GM12878 (cell line): ENCODE results near the gene ASIC1. TPM values are rescaled to one million over a fixed set of nuclear protein-coding genes. Genes with fewer than 3 reads are reported as not detected.

Experiments used
- ATAC-seq: fragments of 200-7000 bp; cut with Tn5 transposase; 3 replicates; pipeline ENCODE4 v1.9.1; 2020; ENCODE audit warnings: mild to moderate bottlenecking, moderate library complexity
- BruUV-seq: library from RNA; stranded (reverse); fragments of 400-500 nt; replicated peaks from 2 replicates; lab custom pipeline; 2021; lab: Mats Ljungman, UMichigan
- CTCF ChIA-PET: fragments of 300-600 bp; sonication (Branson Sonifier 250); formaldehyde crosslinking; extraction: SDS; loops from one replicate; lab custom pipeline; 2021; ENCODE audit warnings: inconsistent platforms; lab: Yijun Ruan, JAX
- POLR2A ChIA-PET: fragments of 350-600 bp; formaldehyde crosslinking; extraction: SDS; loops from one replicate; lab custom pipeline; 2021; ENCODE audit warnings: inconsistent platforms; lab: Charles Lee
- RAD21 ChIA-PET: fragments of 300-600 bp; sonication (Branson Sonifier 250); formaldehyde crosslinking; loops from one replicate; lab custom pipeline; 2023; ENCODE audit warnings: antibody characterized with exemption; ENCODE audit not compliant: unreplicated experiment; lab: Charles Lee
- SMC1A ChIA-PET: fragments of 300-600 bp; sonication (Branson Sonifier 250); formaldehyde crosslinking; loops from one replicate; lab custom pipeline; 2023; ENCODE audit not compliant: unreplicated experiment, uncharacterized antibody; lab: Charles Lee
- DNase-seq: peaks from one replicate; pipeline ENCODE4 v3.0.0-alpha.2; 2011; ENCODE audit warnings: low read depth, low spot score
- FAIRE-seq: peaks from 3 replicates; lab custom pipeline; 2011; peaks lifted over from hg19 to GRCh38; lab: Jason Lieb, UNC
- H2AFZ ChIP-seq: 2 replicates; pipeline ENCODE4 v1.6.0; 2011; ENCODE audit warnings: low read depth, low read length, control low read depth; ENCODE audit not compliant: control insufficient read depth
- H3K27ac ChIP-seq: 2 replicates; pipeline ENCODE4 v1.5.1; 2011; ENCODE audit warnings: control low read depth; ENCODE audit not compliant: control insufficient read depth, insufficient read depth
- H3K27me3 ChIP-seq, 2 experiments: replicated peaks in 1 of 2; 2 replicates each; pipeline versions ENCODE4 v1.6.0 to v1.6.1; 2011; ENCODE audit warnings: low read length in 1 of 2; ENCODE audit not compliant: control insufficient read depth in 2 of 2, insufficient read depth in 2 of 2
- H3K36me3 ChIP-seq, 2 experiments: 2 replicates each; pipeline ENCODE4 v1.5.1; 2011; ENCODE audit warnings: low read length in 1 of 2; ENCODE audit not compliant: control insufficient read depth in 2 of 2, insufficient read depth in 2 of 2
- H3K4me1 ChIP-seq: 2 replicates; pipeline ENCODE4 v1.6.1; 2011; ENCODE audit warnings: mild to moderate bottlenecking, low read length, moderate library complexity, mixed read lengths; ENCODE audit not compliant: control insufficient read depth, insufficient read depth
- H3K4me2 ChIP-seq: 2 replicates; pipeline ENCODE4 v1.6.0; 2011; ENCODE audit warnings: control low read depth; ENCODE audit not compliant: control insufficient read depth, insufficient read depth
- H3K4me3 ChIP-seq: fragments of 200-600 bp; sonication (generic); 2 replicates; pipeline ENCODE4 v1.5.1; 2016
- H3K79me2 ChIP-seq: 2 replicates; pipeline ENCODE4 v1.6.0; 2011; ENCODE audit warnings: low read length; ENCODE audit not compliant: control insufficient read depth, insufficient read depth
- H3K9ac ChIP-seq: 2 replicates; pipeline ENCODE4 v1.8.0; 2011; ENCODE audit warnings: low read length, control low read depth, mixed read lengths; ENCODE audit not compliant: control insufficient read depth, insufficient read depth
- H3K9me3 ChIP-seq: replicated peaks from 3 replicates; pipeline ENCODE4 v1.5.1; 2011; ENCODE audit warnings: mild to moderate bottlenecking, low read length; ENCODE audit not compliant: control insufficient read depth, insufficient read depth
- H4K20me1 ChIP-seq: 2 replicates; pipeline ENCODE4 v1.6.0; 2011; ENCODE audit not compliant: control insufficient read depth, insufficient read depth
- FOS ChIP-seq: IDR thresholded peaks from 3 replicates; pipeline ENCODE4 v1.6.1; 2011; ENCODE audit warnings: borderline replicate concordance; ENCODE audit not compliant: insufficient read length; ENCODE audit errors: extremely low read depth
- IRF4 ChIP-seq: IDR thresholded peaks from 2 replicates; pipeline ENCODE4 v1.6.1; 2011; ENCODE audit warnings: low read depth, low read length
- MEF2A ChIP-seq: IDR thresholded peaks from 2 replicates; pipeline ENCODE4 v1.6.1; 2011; ENCODE audit warnings: low read depth, mild to moderate bottlenecking, low read length, moderate library complexity; ENCODE audit not compliant: insufficient read depth
- MEF2B ChIP-seq: fragments of 450-650 bp; IDR thresholded peaks from 2 replicates; pipeline ENCODE4 v1.6.1; 2018; ENCODE audit warnings: mild to moderate bottlenecking, moderate library complexity; ENCODE audit not compliant: partially characterized antibody, poor library complexity, severe bottlenecking
- NRF1 ChIP-seq: conservative IDR thresholded peaks from 2 replicates; pipeline ENCODE4 v1.6.1; 2011; ENCODE audit warnings: mild to moderate bottlenecking, low read depth, low read length, improper control_type of control experiment
- POLR2A ChIP-seq: IDR thresholded peaks from 2 replicates; pipeline ENCODE4 v1.6.1; 2011; ENCODE audit warnings: low read depth, mild to moderate bottlenecking, low read length
- RFX5 ChIP-seq: IDR thresholded peaks from 2 replicates; pipeline ENCODE4 v1.6.1; 2011; ENCODE audit warnings: low read depth, low read length, improper control_type of control experiment
- SP1 ChIP-seq: IDR thresholded peaks from one replicate; pipeline ENCODE4 v1.6.1; 2011; ENCODE audit warnings: low read depth, low read length
- SUPT20H ChIP-seq: IDR thresholded peaks from 2 replicates; pipeline ENCODE4 v1.6.1; 2011; ENCODE audit warnings: low read depth, mild to moderate bottlenecking, low read length, moderate library complexity, borderline replicate concordance; ENCODE audit not compliant: control insufficient read depth
- TARDBP ChIP-seq: IDR thresholded peaks from 2 replicates; pipeline ENCODE4 v1.6.1; 2016; ENCODE audit warnings: borderline replicate concordance
- ZNF217 ChIP-seq: fragments of 450-650 bp; IDR thresholded peaks from 2 replicates; pipeline ENCODE4 v1.6.1; 2017; ENCODE audit warnings: antibody characterized with exemption, mild to moderate bottlenecking
- WGBS: methylation state at CpG from one replicate; pipeline ENCODE4 v1.1.6; 2016; ENCODE audit warnings: low lambda C conversion rate; ENCODE audit not compliant: insufficient replicate concordance, insufficient coverage; ENCODE audit errors: missing lambda C conversion rate; 5-methylcytosine and 5-hydroxymethylcytosine counted together
- in situ Hi-C: fragments of 300-500 bp; cut with MboI; formaldehyde crosslinking; loops from 9 replicates; pipeline ENCODE4 v1.14.3; 2018; ENCODE audit warnings: mixed read lengths
- intact Hi-C: fragments of 100-400 bp; cut with micrococcal nuclease; formaldehyde crosslinking; loops from one replicate; pipeline ENCODE4 v1.14.2; 2022; ENCODE audit not compliant: unreplicated experiment
- polyA plus RNA-seq, 11 experiments: library from polyadenylated mRNA; depleted of rRNA in 4 of 11; unstranded in 6 of 11; stranded (reverse) in 5 of 11; fragments of >200 nt; fragmentation: Nextera tagmentation in 4 of 11; fragmentation: Illumina TruSeq in 1 of 11; extraction: Ambion mirVana in 4 of 11; extraction: Trizol in 1 of 11; gene quantifications; 1 replicate in 1 of 11; 2 replicates in 10 of 11; pipeline versions ENCODE4 v1.2.1 to v1.2.3, GENCODE V29; 2011 to 2016; ENCODE audit warnings: inconsistent platforms in 2 of 11, missing spikeins in 2 of 11, low read depth in 1 of 11
- total RNA-seq, 4 experiments: library from RNA; depleted of rRNA in 3 of 4; stranded (reverse); fragments of >200 nt in 3 of 4; fragmentation: Illumina TruSeq in 1 of 4; extraction: Trizol in 1 of 4; gene quantifications; 2 replicates each; pipeline versions ENCODE4 v1.2.1 to v1.2.3, GENCODE V29; 2013 to 2021
- TF ChIP-seq, protein P1 (sequence below): fragments of 450-650 bp; IDR thresholded peaks from 2 replicates; pipeline ENCODE4 v1.6.1; 2017; ENCODE audit warnings: antibody characterized with exemption, mild to moderate bottlenecking, moderate library complexity
- TF ChIP-seq, protein P2 (sequence below): fragments of 450-650 bp; IDR thresholded peaks from 2 replicates; pipeline ENCODE4 v1.6.1; 2017; ENCODE audit warnings: mild to moderate bottlenecking
- TF ChIP-seq, protein P3 (sequence below): IDR thresholded peaks from 2 replicates; pipeline ENCODE4 v1.6.1; 2011; ENCODE audit warnings: mild to moderate bottlenecking, low read depth, low read length, moderate library complexity; ENCODE audit not compliant: insufficient replicate concordance
- TF ChIP-seq, protein P4 (sequence below): fragments of 450-650 bp; IDR thresholded peaks from 2 replicates; pipeline ENCODE4 v1.6.1; 2017; ENCODE audit warnings: mild to moderate bottlenecking, moderate library complexity

Gene ASIC1
- total and polyA plus RNA-seq, 10 of the 15 experiments (the other 5 are each of a cell fraction or from before 2014, with no cell fraction given): 0.02 to 0.28 (median 0.21) TPM; not detected in 4

DNA sequence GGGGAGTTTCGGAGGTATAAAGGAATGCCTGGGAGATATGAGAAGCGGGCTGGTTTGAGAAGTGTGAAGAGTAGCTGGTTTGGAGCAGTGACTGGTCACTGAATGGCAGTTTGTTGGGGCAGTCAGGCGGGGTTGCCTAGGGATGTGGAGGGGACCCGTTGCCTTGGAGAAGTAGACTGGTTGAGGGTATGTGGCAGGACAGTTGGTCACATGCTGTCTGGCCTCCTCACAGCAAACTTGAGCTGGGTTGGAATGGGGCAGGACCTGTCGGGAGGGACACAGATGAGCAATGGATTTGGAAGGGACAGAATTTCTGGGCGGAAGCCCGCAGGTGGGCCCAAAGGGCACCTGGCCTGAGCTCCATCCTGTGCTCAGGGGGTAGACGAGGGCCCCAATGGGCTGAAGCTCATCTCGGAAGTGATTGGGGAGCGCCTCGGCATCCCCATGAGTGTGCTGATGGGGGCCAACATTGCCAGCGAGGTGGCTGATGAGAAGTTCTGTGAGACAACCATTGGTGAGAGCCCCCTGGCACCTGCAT lies 48.6 kb downstream of the ASIC1 start:
- no peaks in the 10 kb centered on the region for H4K20me1 ChIP-seq
- no peak overlapping the region for H3K4me3 ChIP-seq
- ChIA-PET POLR2A (no interaction called here), SMC1A (no interaction called here), CTCF (interaction anchor here (0.8 to 13.0 kb wide), 2 partner anchors 17 to 63 kb away, joined by 4 to 257 read pairs; partner anchors contain the start of gene CERS5), RAD21 (no interaction called here)
- no peaks in the 10 kb centered on the region for H3K27me3 ChIP-seq
- in situ Hi-C loops (no loop called here), intact Hi-C loops (no loop called here)
- no peaks in the 10 kb centered on the region for H3K79me2 ChIP-seq
- H3K9ac ChIP-seq: no peak overlapping the region
- H3K36me3 ChIP-seq: peaks cover 0 to 4% of the 10 kb centered on the region in 2 experiments; a peak in 2 of 4 replicates
- no peak overlapping the region for H2AFZ ChIP-seq
- no peak overlapping the region for H3K27ac ChIP-seq
- BruUV-seq: no TSS peak
- 64% methylated on average over 12 of the region's 12 CpGs for WGBS
- DNase-seq (no peak), ATAC-seq (no peak), FAIRE-seq (no peak)
- no peaks in the 10 kb centered on the region for H3K9me3 ChIP-seq
- H3K4me2 ChIP-seq: no peak overlapping the region
- H3K4me1 ChIP-seq: peaks cover 15% of the 10 kb centered on the region
- TF ChIP-seq ZNF217 (no peak), SP1 (no peak), MEF2B (no peak), SUPT20H (no peak), IRF4 (no peak), NRF1 (no peak), FOS (no peak), POLR2A (no peak), RFX5 (no peak), MEF2A (no peak), TARDBP (no peak)
- TF ChIP-seq, protein P1, sequence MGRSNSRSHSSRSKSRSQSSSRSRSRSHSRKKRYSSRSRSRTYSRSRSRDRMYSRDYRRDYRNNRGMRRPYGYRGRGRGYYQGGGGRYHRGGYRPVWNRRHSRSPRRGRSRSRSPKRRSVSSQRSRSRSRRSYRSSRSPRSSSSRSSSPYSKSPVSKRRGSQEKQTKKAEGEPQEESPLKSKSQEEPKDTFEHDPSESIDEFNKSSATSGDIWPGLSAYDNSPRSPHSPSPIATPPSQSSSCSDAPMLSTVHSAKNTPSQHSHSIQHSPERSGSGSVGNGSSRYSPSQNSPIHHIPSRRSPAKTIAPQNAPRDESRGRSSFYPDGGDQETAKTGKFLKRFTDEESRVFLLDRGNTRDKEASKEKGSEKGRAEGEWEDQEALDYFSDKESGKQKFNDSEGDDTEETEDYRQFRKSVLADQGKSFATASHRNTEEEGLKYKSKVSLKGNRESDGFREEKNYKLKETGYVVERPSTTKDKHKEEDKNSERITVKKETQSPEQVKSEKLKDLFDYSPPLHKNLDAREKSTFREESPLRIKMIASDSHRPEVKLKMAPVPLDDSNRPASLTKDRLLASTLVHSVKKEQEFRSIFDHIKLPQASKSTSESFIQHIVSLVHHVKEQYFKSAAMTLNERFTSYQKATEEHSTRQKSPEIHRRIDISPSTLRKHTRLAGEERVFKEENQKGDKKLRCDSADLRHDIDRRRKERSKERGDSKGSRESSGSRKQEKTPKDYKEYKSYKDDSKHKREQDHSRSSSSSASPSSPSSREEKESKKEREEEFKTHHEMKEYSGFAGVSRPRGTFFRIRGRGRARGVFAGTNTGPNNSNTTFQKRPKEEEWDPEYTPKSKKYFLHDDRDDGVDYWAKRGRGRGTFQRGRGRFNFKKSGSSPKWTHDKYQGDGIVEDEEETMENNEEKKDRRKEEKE: no peak
- TF ChIP-seq, protein P2, sequence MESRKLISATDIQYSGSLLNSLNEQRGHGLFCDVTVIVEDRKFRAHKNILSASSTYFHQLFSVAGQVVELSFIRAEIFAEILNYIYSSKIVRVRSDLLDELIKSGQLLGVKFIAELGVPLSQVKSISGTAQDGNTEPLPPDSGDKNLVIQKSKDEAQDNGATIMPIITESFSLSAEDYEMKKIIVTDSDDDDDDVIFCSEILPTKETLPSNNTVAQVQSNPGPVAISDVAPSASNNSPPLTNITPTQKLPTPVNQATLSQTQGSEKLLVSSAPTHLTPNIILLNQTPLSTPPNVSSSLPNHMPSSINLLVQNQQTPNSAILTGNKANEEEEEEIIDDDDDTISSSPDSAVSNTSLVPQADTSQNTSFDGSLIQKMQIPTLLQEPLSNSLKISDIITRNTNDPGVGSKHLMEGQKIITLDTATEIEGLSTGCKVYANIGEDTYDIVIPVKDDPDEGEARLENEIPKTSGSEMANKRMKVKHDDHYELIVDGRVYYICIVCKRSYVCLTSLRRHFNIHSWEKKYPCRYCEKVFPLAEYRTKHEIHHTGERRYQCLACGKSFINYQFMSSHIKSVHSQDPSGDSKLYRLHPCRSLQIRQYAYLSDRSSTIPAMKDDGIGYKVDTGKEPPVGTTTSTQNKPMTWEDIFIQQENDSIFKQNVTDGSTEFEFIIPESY: no peak
- TF ChIP-seq, protein P3, sequence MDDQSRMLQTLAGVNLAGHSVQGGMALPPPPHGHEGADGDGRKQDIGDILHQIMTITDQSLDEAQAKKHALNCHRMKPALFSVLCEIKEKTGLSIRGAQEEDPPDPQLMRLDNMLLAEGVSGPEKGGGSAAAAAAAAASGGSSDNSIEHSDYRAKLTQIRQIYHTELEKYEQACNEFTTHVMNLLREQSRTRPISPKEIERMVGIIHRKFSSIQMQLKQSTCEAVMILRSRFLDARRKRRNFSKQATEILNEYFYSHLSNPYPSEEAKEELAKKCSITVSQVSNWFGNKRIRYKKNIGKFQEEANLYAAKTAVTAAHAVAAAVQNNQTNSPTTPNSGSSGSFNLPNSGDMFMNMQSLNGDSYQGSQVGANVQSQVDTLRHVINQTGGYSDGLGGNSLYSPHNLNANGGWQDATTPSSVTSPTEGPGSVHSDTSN: no peak
- TF ChIP-seq, protein P4, sequence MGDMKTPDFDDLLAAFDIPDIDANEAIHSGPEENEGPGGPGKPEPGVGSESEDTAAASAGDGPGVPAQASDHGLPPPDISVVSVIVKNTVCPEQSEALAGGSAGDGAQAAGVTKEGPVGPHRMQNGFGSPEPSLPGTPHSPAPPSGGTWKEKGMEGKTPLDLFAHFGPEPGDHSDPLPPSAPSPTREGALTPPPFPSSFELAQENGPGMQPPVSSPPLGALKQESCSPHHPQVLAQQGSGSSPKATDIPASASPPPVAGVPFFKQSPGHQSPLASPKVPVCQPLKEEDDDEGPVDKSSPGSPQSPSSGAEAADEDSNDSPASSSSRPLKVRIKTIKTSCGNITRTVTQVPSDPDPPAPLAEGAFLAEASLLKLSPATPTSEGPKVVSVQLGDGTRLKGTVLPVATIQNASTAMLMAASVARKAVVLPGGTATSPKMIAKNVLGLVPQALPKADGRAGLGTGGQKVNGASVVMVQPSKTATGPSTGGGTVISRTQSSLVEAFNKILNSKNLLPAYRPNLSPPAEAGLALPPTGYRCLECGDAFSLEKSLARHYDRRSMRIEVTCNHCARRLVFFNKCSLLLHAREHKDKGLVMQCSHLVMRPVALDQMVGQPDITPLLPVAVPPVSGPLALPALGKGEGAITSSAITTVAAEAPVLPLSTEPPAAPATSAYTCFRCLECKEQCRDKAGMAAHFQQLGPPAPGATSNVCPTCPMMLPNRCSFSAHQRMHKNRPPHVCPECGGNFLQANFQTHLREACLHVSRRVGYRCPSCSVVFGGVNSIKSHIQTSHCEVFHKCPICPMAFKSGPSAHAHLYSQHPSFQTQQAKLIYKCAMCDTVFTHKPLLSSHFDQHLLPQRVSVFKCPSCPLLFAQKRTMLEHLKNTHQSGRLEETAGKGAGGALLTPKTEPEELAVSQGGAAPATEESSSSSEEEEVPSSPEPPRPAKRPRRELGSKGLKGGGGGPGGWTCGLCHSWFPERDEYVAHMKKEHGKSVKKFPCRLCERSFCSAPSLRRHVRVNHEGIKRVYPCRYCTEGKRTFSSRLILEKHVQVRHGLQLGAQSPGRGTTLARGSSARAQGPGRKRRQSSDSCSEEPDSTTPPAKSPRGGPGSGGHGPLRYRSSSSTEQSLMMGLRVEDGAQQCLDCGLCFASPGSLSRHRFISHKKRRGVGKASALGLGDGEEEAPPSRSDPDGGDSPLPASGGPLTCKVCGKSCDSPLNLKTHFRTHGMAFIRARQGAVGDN: no peak
